Medulla oblongata (tissue), 1 donor: Measurements from ENCODE around the gene PTGFR.

ENCODE experiments used
- DNase-seq: peaks from one replicate; pipeline ENCODE4 v3.0.0-alpha.2; 2015; ENCODE audit errors: extremely low spot score

The PTGFR gene

GRCh38 chr1:78520216-78520615 lies 29.4 kb downstream of the PTGFR start:
- DNase-seq: no peak

DNA sequence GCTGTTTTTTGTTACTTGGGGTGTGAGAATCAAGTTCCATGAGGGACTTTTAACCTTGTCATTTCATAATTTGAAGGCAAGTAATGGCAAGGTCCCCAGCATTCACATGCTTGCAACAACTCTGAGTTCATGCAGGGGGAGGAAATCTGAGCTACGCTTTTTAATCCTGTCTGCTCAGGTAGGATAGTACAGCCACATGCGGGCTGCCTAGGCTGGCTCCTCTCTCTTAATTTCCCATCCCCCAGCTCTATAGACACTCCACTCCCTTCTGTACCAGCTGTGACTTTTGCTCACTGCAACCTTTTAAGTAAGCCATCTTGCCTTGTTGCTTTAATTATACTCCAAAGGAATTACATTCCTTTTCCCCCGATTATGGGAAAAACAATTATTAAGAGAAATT lies 30.1 kb downstream of the PTGFR start:
- DNase-seq: no peak

DNA sequence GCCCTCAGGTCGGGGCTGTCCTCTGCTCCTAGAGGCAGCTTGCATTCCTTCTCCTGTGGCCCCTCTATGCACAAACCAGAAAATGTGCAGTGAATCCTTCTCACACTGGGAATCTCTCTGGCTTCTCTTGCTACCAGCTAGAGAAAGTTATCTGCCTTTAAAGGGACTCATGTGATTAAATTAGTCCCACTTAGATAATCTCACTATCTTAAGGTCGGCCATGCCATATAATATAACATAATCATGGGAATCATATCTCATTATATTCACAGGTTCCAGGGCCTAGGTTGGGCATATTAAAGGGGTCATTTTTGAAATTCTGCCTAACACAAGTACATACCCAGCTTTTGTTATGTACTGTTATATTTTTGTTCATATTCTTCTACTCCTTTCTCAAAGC lies 31.4 kb downstream of the PTGFR start:
- no peak for DNase-seq

DNA sequence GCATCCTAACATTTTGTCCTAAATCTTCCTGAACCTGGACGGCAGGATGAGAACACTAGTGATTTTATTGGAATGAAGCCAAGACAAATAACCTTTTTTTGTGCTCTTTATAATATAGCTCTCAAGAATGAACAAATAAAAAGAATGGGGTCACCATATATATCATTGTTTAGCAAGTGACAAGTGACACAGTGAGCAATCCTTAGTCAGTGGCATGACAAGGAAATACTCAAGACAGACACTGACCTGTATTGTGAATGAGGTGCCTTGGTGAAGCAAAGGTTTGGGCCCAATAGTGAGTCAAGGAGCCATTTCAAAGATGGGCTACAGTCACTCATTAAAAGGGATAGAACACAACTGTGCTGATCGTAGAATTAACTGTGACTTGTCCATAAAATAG lies 35.7 kb downstream of the PTGFR start:
- DNase-seq: no peak

DNA sequence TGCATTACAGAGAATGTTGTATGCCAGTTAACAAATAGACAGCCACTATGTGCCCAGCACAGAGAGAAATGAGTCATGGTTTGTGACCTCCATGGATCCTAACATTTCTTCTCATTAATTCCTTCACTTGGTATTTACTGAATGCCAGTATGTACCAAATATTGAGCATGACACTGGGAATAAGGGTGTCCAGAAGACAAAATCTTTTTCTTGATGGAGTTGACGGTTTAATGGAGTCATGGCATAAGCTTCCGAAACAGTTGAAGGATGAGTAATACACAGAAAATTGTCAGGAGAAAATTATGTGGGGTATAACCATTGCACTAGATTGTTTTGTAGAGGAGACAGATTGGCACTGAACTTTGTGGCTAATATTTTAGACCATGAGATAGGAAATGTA lies 36.9 kb downstream of the PTGFR start:
- no peak for DNase-seq

DNA sequence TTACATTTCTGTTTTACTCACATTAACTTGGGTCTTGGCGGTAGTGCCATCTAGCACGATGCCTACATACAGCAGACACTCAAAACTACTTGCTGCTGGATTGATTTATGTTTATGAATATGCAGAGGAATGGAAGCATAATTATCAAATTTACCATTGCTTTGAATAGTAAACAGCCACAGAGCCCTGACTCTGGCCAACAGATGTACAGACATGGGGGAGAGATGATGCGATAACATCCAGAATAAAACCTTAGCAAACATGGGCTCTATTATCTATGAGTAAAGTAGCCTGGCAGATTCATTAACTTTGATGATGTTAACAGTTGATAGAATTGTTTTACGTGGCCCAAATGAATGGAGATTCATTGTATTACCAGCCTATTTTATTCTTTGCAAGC lies 42.8 kb downstream of the PTGFR start:
- DNase-seq: no peak

- no peak for DNase-seq
Observed at GRCh38 chr1:78535286-78535685, 44.5 kb downstream of the PTGFR start.

- DNase-seq: no peak
Observed at GRCh38 chr1:78536427-78536826, 45.7 kb downstream of the PTGFR start.

DNA sequence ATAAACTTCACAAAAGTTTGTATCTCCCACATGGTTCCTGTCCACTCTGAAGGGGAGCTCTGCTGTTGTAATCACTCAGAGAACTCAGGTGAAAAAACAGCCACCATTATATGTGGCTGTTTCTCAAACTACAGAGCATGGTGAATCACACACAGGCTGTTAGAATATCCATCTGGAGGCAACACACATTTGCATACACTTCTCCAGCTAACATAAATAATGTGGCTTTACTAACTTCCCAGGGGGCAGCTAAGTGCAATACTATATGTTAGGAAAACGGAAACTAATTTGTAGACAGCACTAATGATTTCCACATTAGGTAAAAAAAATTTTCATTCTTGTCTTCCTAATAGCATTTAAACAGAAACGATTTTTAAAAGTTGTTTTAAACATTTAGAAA lies 49.3 kb downstream of the PTGFR start:
- no peak for DNase-seq

DNA sequence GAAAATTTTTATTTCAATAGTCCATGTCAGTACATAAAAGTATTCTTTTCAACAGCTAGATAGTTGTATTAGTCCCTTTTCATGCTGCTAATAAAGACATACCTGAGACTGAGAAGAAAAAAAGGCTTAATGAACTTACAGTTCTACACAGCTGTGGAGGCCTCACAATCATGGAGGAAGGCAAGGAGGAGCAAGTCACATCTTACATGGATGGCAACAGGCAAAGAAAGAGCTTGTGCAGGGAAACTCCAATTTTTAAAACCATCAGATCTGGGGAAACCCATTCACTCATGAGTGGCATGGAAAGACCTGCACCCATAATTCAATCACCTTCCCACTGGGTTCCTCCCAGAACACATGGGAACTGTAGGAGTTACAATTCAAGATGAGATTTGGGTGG lies 50.7 kb downstream of the PTGFR start:
- DNase-seq: no peak

DNA sequence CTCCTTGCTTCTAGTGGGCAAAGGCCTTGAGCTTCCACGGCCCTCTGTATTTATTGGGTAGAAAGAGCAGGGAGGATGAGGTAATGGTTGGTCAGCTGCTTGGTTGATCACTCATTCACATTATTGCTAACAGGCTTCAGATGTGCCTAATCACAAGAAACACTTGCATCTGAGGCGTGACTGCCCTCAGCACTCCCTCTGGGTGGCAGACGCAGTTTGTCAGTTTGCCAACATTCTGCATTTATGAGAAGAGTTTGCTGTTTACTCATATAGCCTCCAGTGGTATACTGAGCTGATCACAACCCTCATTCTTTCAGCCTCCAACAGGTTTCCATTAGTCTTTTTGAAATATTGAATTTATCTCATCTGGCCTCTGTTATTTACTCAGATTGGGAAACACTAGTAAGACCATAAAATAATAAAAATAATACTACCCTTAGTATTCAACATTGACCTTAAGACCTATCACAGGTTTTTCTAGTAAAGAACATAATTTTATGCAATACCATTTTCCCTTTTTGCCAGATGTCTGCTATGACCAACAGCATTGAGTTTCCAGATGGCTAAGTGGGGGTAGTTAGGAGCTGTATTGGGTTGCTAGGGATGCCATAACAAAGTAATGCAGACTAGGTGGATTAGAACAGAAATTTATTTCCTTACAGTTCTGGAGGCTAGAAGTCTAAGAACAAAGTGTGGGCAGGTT lies 53.3 kb downstream of the PTGFR start:
- no peak for DNase-seq

DNA sequence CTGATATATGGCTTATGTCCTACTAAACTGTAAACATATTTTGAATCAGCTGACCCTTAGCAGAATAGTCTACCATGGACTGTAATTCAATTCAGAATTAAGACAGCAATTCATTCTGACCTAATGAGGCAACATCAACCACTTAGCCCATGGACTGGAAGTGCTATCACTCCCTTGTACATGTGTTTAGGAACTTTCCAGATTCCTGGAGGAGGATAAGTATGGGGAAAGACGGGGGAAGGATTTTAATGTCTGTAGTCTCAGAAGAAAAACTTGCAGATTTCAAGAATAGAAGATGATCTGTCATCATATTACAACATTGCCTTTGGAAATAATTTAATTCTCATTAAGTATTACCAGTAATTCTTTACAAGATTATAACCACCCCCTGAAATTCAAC lies 56.3 kb downstream of the PTGFR start:
- DNase-seq: no peak

GRCh38 chr1:78549331-78549730 lies 58.6 kb downstream of the PTGFR start:
- DNase-seq: no peak

DNA sequence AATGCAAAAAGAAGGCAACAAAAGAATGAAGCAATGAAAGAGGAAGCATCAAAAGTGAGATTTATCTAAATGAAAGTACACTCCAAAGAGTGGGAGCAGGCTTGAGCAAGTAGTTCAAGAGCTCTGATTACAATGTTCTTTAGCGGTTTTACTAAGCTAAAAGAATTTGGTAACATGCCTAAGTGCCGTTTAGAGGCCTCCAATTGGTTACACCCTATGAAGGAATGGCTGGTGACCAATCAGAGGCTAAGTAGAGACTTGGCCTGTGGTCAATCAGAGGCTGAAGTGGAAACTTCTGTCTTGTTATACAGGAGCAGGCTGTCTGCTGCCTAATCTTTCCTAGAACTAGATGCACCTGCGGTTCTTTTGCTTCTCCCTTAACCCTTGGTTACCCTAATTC lies 59.1 kb downstream of the PTGFR start:
- DNase-seq: no peak

GRCh38 chr1:78553859-78554258 lies 63.1 kb downstream of the PTGFR start:
- DNase-seq: no peak

DNA sequence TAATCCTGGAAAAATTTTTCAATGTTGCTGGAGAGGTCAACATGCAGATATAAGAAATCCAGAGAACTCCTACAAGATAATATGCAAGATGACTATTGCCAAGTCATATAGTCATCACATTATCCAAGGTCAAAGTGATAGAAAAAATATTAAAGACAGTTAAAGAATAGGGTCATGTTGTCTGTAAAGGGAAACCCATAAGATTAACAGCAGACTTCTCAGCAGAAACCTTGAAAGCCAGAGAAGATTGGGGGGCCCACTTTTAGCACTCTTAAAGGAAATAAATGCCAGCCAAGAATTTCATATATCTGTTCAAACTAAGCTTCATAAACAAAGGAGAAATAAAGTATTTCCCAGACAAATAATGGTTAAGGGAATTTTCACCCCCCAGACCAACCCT lies 64.1 kb downstream of the PTGFR start:
- DNase-seq: no peak

- no peak for DNase-seq
Observed at GRCh38 chr1:78559680-78560079, 68.9 kb downstream of the PTGFR start.

DNA sequence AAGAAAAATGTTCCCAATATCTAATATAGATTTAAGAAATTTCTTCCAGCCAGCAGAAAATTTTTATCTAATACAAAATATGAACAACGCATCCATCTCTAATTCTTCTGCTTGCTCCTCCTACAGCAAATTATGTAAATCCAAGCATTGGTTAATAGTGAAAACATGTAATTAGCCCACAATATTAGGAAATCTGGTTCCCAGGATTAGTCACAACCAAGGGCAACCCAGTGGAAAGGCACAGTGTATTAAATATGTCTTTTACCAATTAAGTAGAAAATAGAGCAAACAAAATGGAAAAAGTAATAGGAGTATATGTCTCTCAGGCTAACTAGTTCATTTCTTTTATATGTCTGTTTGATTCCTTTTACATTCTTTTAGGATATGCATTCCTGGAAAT lies 70.0 kb downstream of the PTGFR start:
- DNase-seq: no peak

DNA sequence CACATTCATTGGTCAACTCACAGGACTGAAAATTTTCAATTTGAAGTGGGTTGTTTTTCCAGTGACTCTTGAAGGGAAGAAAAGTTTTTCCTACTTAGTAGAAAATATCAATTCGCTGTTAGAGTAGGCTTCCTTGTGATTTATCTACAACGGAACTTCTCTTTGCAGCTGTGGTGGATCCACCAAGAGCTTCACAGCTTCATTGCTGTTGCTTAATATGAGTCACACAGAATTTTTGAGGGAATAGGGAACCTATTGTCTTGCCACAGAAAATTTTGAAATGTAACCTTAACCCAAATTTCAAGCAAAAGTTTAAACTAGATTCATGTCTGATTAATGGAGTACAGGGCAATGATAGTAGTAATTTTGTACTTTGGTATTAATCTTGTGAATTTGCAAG lies 71.1 kb downstream of the PTGFR start:
- DNase-seq: no peak

- no peak for DNase-seq
Observed at GRCh38 chr1:78565393-78565792, 74.6 kb downstream of the PTGFR start.

GRCh38 chr1:78570539-78570938 lies 79.8 kb downstream of the PTGFR start:
- DNase-seq: no peak

GRCh38 chr1:78577257-78578100 lies 86.7 kb downstream of the PTGFR start:
- DNase-seq: no peak

- no peak for DNase-seq
Observed at GRCh38 chr1:78586572-78586971, 95.8 kb downstream of the PTGFR start.
